Hepatocyte (in vitro differentiated cells): Measurements from ENCODE around the gene ZSWIM1.

Experiments used
- CTCF ChIP-seq: fragments of 200-600 bp; sonication (generic); IDR thresholded peaks from 2 replicates; pipeline ENCODE4 v1.5.1; 2016; ENCODE audit warnings: antibody characterized with exemption, mild to moderate bottlenecking; ENCODE audit not compliant: poor library complexity
- EZH2 ChIP-seq: fragments of 200-600 bp; sonication (generic); IDR thresholded peaks from 2 replicates; pipeline ENCODE4 v1.6.1; 2016; ENCODE audit warnings: antibody characterized with exemption, mild to moderate bottlenecking, borderline replicate concordance
- EZH2phosphoT487 ChIP-seq: fragments of 200-600 bp; sonication (generic); IDR thresholded peaks from one replicate; pipeline ENCODE4 v1.6.1; 2018; ENCODE audit warnings: antibody characterized with exemption, mild to moderate bottlenecking, low read depth, moderate library complexity; ENCODE audit not compliant: unreplicated experiment, severe bottlenecking

- TF ChIP-seq CTCF: no peak
- no peak for TF ChIP-seq EZH2phosphoT487
- TF ChIP-seq EZH2: no peak
These were observed 1.6 kb downstream of the ZSWIM1 start for GRCh38 chr20:45882469-45883099.
